Activated CD4-positive, alpha-beta T cell treated with anti-CD3 and anti-CD28 coated beads for 36 hours (primary cell): Measurements from ENCODE around the gene XKRX. TPM values are rescaled to one million over a fixed set of nuclear protein-coding genes. Genes with fewer than 3 reads are reported as not detected.

ENCODE experiments used
- ATAC-seq: fragments of 200-7000 bp; cut with Tn5 transposase; one replicate; pipeline ENCODE4 v1.10.0; 2021; ENCODE audit warnings: mild to moderate bottlenecking, moderate library complexity
- CTCF ChIA-PET: fragments of 350-600 bp; sonication (Branson Sonifier 250); formaldehyde crosslinking; loops from one replicate; lab custom pipeline; 2021; ENCODE audit warnings: antibody characterized with exemption; lab: Charles Lee
- POLR2A ChIA-PET: fragments of 350-600 bp; sonication (Branson Sonifier 250); formaldehyde crosslinking; loops from one replicate; lab custom pipeline; 2021; ENCODE audit warnings: antibody characterized with exemption, inconsistent platforms; lab: Charles Lee
- DNase-seq: peaks from one replicate; pipeline ENCODE4 v3.0.0-alpha.2; 2020
- H3K27ac Mint-ChIP-seq: one replicate; pipeline ENCODE4 v1.8.0; 2021; ENCODE audit warnings: mixed read lengths
- H3K27me3 Mint-ChIP-seq: one replicate; pipeline ENCODE4 v1.8.0; 2021; ENCODE audit warnings: mixed read lengths
- H3K36me3 Mint-ChIP-seq: one replicate; pipeline ENCODE4 v1.8.0; 2021; ENCODE audit warnings: low read depth, mixed read lengths
- H3K4me1 Mint-ChIP-seq: one replicate; pipeline ENCODE4 v1.8.0; 2021; ENCODE audit warnings: mixed read lengths
- H3K4me3 Mint-ChIP-seq: one replicate; pipeline ENCODE4 v1.8.0; 2021; ENCODE audit warnings: mild to moderate bottlenecking, moderate library complexity, mixed read lengths
- H3K9me3 Mint-ChIP-seq: one replicate; pipeline ENCODE4 v1.8.0; 2021; ENCODE audit warnings: low read depth, mixed read lengths
- intact Hi-C, 2 experiments: fragments of 100-400 bp; cut with DNase I in 1 of 2; cut with micrococcal nuclease in 1 of 2; formaldehyde crosslinking; loops; one replicate each; pipeline versions ENCODE4 v1.14.2 to v1.15.1; 2022 to 2024; cut with DNase I, micrococcal nuclease
- total RNA-seq, 2 experiments: library from RNA; stranded (reverse); gene quantifications; one replicate each; pipeline ENCODE4 v1.2.3, GENCODE V29; 2021

XKRX gene
- 1 to 10 TPM in 1 of 2 experiments, under 1 TPM in 1; 0.78 to 1.0 TPM for total RNA-seq

- peak within 1 kb of the TSS; percentile 75 for H3K27ac Mint-ChIP-seq
- H3K9me3 Mint-ChIP-seq, result peaks cover 5% of the 10 kb centered on the region
- peak; percentile 74 for DNase-seq
- peaks cover 53% of the 10 kb centered on the region for H3K4me1 Mint-ChIP-seq
- peak; percentile 78 for ATAC-seq
- no peaks in the 10 kb centered on the region for H3K27me3 Mint-ChIP-seq
- intact Hi-C loops, result loop anchor here in 1 of 2 experiments (5.0 kb wide), 1 partner anchor 123 kb away; the partner anchor contains the start of gene TRMT2B
- ChIA-PET POLR2A (interaction anchor here (0.8 kb wide), 1 partner anchor 65 kb away, joined by 3 read pairs; no protein-coding TSS in a partner anchor), CTCF (interaction anchor here (0.6 kb wide), 1 partner anchor 125 kb away, joined by 4 read pairs; no protein-coding TSS in a partner anchor)
- H3K4me3 Mint-ChIP-seq, result peak within 1 kb of the TSS; percentile 79
- peaks cover 4% of the 10 kb centered on the region for H3K36me3 Mint-ChIP-seq
These were observed at the start of gene XKRX for GRCh38 chrX:100928660-100929613. TSS of gene XKRX (minus strand) at chrX:100928917. CDS start at chrX:100928304, 613 bp downstream.

- intact Hi-C loops, result no loop called here
- no peak for DNase-seq
- ChIA-PET CTCF (no interaction called here), POLR2A (interaction anchor here (0.7 kb wide), 1 partner anchor 131 kb away, joined by 3 read pairs; no protein-coding TSS in a partner anchor)
- Mint-ChIP-seq H3K36me3 (peaks cover 4% of the 10 kb centered on the region), H3K4me1 (no peaks in the 10 kb centered on the region), H3K27me3 (no peaks in the 10 kb centered on the region), H3K9me3 (no peaks in the 10 kb centered on the region), H3K27ac (no peak overlapping the region), H3K4me3 (no peak overlapping the region)
- no peak for ATAC-seq
These were observed 47.5 kb upstream of the XKRX start for GRCh38 chrX:100976211-100976610.

GRCh38 chrX:100975212-100975611 lies 46.5 kb upstream of the XKRX start:
- Mint-ChIP-seq H3K27me3 (no peaks in the 10 kb centered on the region), H3K27ac (no peak overlapping the region), H3K9me3 (no peaks in the 10 kb centered on the region), H3K4me1 (no peaks in the 10 kb centered on the region), H3K4me3 (no peak overlapping the region), H3K36me3 (peaks cover 4% of the 10 kb centered on the region)
- ATAC-seq (no peak), DNase-seq (no peak)
- intact Hi-C loops, result no loop called here
- ChIA-PET CTCF (no interaction called here), POLR2A (interaction anchor here (0.7 kb wide), 1 partner anchor 130 kb away, joined by 3 read pairs; no protein-coding TSS in a partner anchor)

GRCh38 chrX:100973411-100973810 lies 44.7 kb upstream of the XKRX start:
- POLR2A ChIA-PET, result no interaction called here
- intact Hi-C loops, result no loop called here
- Mint-ChIP-seq H3K9me3 (no peaks in the 10 kb centered on the region), H3K36me3 (peaks cover 1% of the 10 kb centered on the region), H3K4me3 (no peak overlapping the region), H3K4me1 (no peaks in the 10 kb centered on the region), H3K27ac (no peak overlapping the region), H3K27me3 (no peaks in the 10 kb centered on the region)
- CTCF ChIA-PET, result no interaction called here
- ATAC-seq (no peak), DNase-seq (no peak)

GRCh38 chrX:100969936-100970335 lies 41.2 kb upstream of the XKRX start:
- peaks cover 1% of the 10 kb centered on the region for H3K36me3 Mint-ChIP-seq

GRCh38 chrX:100969408-100969807 lies 40.7 kb upstream of the XKRX start, which contains the start of gene ARL13A:
TSS of gene ARL13A (plus strand) at chrX:100969708. CDS start at chrX:100973690, 3,982 bp downstream.
- CTCF ChIA-PET, result no interaction called here
- ATAC-seq, result no peak

More at GRCh38 chrX:100969936-100970335, 41.2 kb upstream of the XKRX start:
- no peaks in the 10 kb centered on the region for H3K27me3 Mint-ChIP-seq
- ATAC-seq, result no peak
- intact Hi-C loops, result no loop called here
- H3K27ac Mint-ChIP-seq, result no peak overlapping the region
- no peak overlapping the region for H3K4me3 Mint-ChIP-seq
- ChIA-PET POLR2A (no interaction called here), CTCF (no interaction called here)
- no peak for DNase-seq
- no peaks in the 10 kb centered on the region for H3K4me1 Mint-ChIP-seq
- no peaks in the 10 kb centered on the region for H3K9me3 Mint-ChIP-seq

GRCh38 chrX:100964362-100964761 lies 35.6 kb upstream of the XKRX start:
- DNase-seq, result no peak
- CTCF ChIA-PET, result no interaction called here
- Mint-ChIP-seq H3K27me3 (no peaks in the 10 kb centered on the region), H3K9me3 (no peaks in the 10 kb centered on the region), H3K36me3 (no peaks in the 10 kb centered on the region), H3K4me1 (no peaks in the 10 kb centered on the region), H3K4me3 (no peak overlapping the region), H3K27ac (no peak overlapping the region)
- intact Hi-C loops, result no loop called here
- ATAC-seq, result no peak
- POLR2A ChIA-PET, result no interaction called here

More at GRCh38 chrX:100969408-100969807, 40.7 kb upstream of the XKRX start, which contains the start of gene ARL13A:
- H3K9me3 Mint-ChIP-seq, result no peaks in the 10 kb centered on the region
- no peaks in the 10 kb centered on the region for H3K27me3 Mint-ChIP-seq
- intact Hi-C loops, result no loop called here
- H3K4me1 Mint-ChIP-seq, result no peaks in the 10 kb centered on the region
- POLR2A ChIA-PET, result no interaction called here
- H3K27ac Mint-ChIP-seq, result no peak within 1 kb of the TSS
- H3K4me3 Mint-ChIP-seq, result no peak within 1 kb of the TSS
- DNase-seq, result no peak
- H3K36me3 Mint-ChIP-seq, result peaks cover 1% of the 10 kb centered on the region

GRCh38 chrX:100962811-100963210 lies 34.1 kb upstream of the XKRX start:
- intact Hi-C loops, result no loop called here
- ATAC-seq (no peak), DNase-seq (no peak)
- Mint-ChIP-seq H3K4me3 (no peak overlapping the region), H3K9me3 (no peaks in the 10 kb centered on the region), H3K4me1 (no peaks in the 10 kb centered on the region), H3K27ac (no peak overlapping the region), H3K36me3 (no peaks in the 10 kb centered on the region), H3K27me3 (no peaks in the 10 kb centered on the region)
- POLR2A ChIA-PET, result no interaction called here
- CTCF ChIA-PET, result no interaction called here

GRCh38 chrX:100948557-100948956 lies 19.8 kb upstream of the XKRX start:
- intact Hi-C loops, result no loop called here
- H3K4me3 Mint-ChIP-seq, result no peak overlapping the region
- ChIA-PET POLR2A (no interaction called here), CTCF (interaction anchor here (0.6 kb wide), 1 partner anchor 23 kb away, joined by 4 read pairs; no protein-coding TSS in a partner anchor)
- no peak for DNase-seq
- no peaks in the 10 kb centered on the region for H3K9me3 Mint-ChIP-seq
- no peaks in the 10 kb centered on the region for H3K27me3 Mint-ChIP-seq
- H3K4me1 Mint-ChIP-seq, result no peaks in the 10 kb centered on the region
- H3K27ac Mint-ChIP-seq, result no peak overlapping the region
- no peaks in the 10 kb centered on the region for H3K36me3 Mint-ChIP-seq
- no peak for ATAC-seq

- DNase-seq, result no peak
- Mint-ChIP-seq H3K27me3 (no peaks in the 10 kb centered on the region), H3K4me3 (no peak overlapping the region), H3K27ac (no peak overlapping the region), H3K36me3 (no peaks in the 10 kb centered on the region), H3K9me3 (no peaks in the 10 kb centered on the region), H3K4me1 (no peaks in the 10 kb centered on the region)
- POLR2A ChIA-PET, result no interaction called here
- no peak for ATAC-seq
- CTCF ChIA-PET, result no interaction called here
- intact Hi-C loops, result no loop called here
These were observed 17.7 kb upstream of the XKRX start for GRCh38 chrX:100946299-100946927.

- Mint-ChIP-seq H3K4me3 (no peak overlapping the region), H3K4me1 (peaks cover under 1% of the 10 kb centered on the region), H3K27me3 (no peaks in the 10 kb centered on the region), H3K36me3 (no peaks in the 10 kb centered on the region), H3K9me3 (no peaks in the 10 kb centered on the region), H3K27ac (no peak overlapping the region)
- POLR2A ChIA-PET, result no interaction called here
- intact Hi-C loops, result no loop called here
- no peak for ATAC-seq
- CTCF ChIA-PET, result no interaction called here
- no peak for DNase-seq
These were observed 15.9 kb upstream of the XKRX start for GRCh38 chrX:100944601-100945000.
